Mammary epithelial cell (primary cell): ENCODE results near the gene PPFIBP2.

Experiments used
- CTCF ChIP-seq, 2 donors: IDR thresholded peaks in 1 of 2; conservative IDR thresholded peaks in 1 of 2; 2 replicates each; pipeline ENCODE4 v1.5.1; 2011 to 2012; ENCODE audit warnings: inconsistent platforms in 2 of 2, low read length in 2 of 2, mild to moderate bottlenecking in 2 of 2, control low read depth in 1 of 2, low read depth in 1 of 2; ENCODE audit not compliant: insufficient read depth in 1 of 2; ENCODE audit errors: extremely low read depth in 1 of 2
- EZH2 ChIP-seq: IDR thresholded peaks from 2 replicates; pipeline ENCODE4 v1.6.1; 2012; ENCODE audit warnings: low read length, inconsistent platforms, borderline replicate concordance

- TF ChIP-seq CTCF (conservative IDR thresholded peaks at IDR 0.05 in 1 of 2, IDR thresholded peaks at IDR 0.05 in 1 of 2; ENCODE audit: extremely low read depth in 1 of 2, insufficient read depth in 1 of 2, low read depth in 1 of 2, low read length in 2 of 2), result no peak
- no peak for TF ChIP-seq EZH2
These were observed 24.2 kb downstream of the PPFIBP2 start for GRCh38 chr11:7538031-7538430.
